ENCODE measurements around the gene BCAS1. TPM values are rescaled to one million over a fixed set of nuclear protein-coding genes. Genes with fewer than 3 reads are reported as not detected.

BCAS1 gene
- total and polyA plus RNA-seq, 12 donors, result 0.03 TPM; not detected in 11

GRCh38 chr20:53918949-53919361, 151.4 kb downstream of the BCAS1 start:
- ATAC-seq (no peak), DNase-seq (no peak)
- TF ChIP-seq, protein P1, sequence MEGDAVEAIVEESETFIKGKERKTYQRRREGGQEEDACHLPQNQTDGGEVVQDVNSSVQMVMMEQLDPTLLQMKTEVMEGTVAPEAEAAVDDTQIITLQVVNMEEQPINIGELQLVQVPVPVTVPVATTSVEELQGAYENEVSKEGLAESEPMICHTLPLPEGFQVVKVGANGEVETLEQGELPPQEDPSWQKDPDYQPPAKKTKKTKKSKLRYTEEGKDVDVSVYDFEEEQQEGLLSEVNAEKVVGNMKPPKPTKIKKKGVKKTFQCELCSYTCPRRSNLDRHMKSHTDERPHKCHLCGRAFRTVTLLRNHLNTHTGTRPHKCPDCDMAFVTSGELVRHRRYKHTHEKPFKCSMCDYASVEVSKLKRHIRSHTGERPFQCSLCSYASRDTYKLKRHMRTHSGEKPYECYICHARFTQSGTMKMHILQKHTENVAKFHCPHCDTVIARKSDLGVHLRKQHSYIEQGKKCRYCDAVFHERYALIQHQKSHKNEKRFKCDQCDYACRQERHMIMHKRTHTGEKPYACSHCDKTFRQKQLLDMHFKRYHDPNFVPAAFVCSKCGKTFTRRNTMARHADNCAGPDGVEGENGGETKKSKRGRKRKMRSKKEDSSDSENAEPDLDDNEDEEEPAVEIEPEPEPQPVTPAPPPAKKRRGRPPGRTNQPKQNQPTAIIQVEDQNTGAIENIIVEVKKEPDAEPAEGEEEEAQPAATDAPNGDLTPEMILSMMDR (IDR thresholded peaks at IDR 0.05), result no peak
- intact Hi-C loops (cut with DNase I), result loop anchor here in 2 of 10 donors (5.0 to 10.0 kb wide), 3 partner anchors 174 to 342 kb away; partner anchors contain the start of gene ZNF217 (in 1 of the 2)
- WGBS, 2 donors, result 76 to 81% methylated on average over 11 of the region's 11 CpGs
- no peak overlapping the region for H3K4me3 ChIP-seq
- H3K4me1 ChIP-seq, result peaks cover 5 to 68% (median 46%) of the 10 kb centered on the region in 9 donors
- no peaks in the 10 kb centered on the region for H3K27me3 ChIP-seq
- H3K27ac ChIP-seq, result no peak overlapping the region
- no peaks in the 10 kb centered on the region for H3K9me3 ChIP-seq
- no peaks in the 10 kb centered on the region for H3K36me3 ChIP-seq

GRCh38 chr20:53918020-53918311, 152.4 kb downstream of the BCAS1 start:
- H3K4me1 ChIP-seq, result peaks cover 5 to 62% (median 36%) of the 10 kb centered on the region in 9 donors
- ATAC-seq (no peak), DNase-seq (no peak)
- H3K4me3 ChIP-seq, result no peak overlapping the region
- TF ChIP-seq, protein P1 (IDR thresholded peaks at IDR 0.05), result no peak
- intact Hi-C loops (cut with DNase I), result loop anchor here in 2 of 10 donors (5.0 to 10.0 kb wide), 3 partner anchors 173 to 341 kb away; partner anchors contain the start of gene ZNF217 (in 1 of the 2)
- H3K9me3 ChIP-seq, result no peaks in the 10 kb centered on the region
- H3K27ac ChIP-seq, result peak overlapping the region in 9 of 10 donors; percentile 69 to 97 (median 90)
- H3K36me3 ChIP-seq, result no peaks in the 10 kb centered on the region
- no peaks in the 10 kb centered on the region for H3K27me3 ChIP-seq

DNA sequence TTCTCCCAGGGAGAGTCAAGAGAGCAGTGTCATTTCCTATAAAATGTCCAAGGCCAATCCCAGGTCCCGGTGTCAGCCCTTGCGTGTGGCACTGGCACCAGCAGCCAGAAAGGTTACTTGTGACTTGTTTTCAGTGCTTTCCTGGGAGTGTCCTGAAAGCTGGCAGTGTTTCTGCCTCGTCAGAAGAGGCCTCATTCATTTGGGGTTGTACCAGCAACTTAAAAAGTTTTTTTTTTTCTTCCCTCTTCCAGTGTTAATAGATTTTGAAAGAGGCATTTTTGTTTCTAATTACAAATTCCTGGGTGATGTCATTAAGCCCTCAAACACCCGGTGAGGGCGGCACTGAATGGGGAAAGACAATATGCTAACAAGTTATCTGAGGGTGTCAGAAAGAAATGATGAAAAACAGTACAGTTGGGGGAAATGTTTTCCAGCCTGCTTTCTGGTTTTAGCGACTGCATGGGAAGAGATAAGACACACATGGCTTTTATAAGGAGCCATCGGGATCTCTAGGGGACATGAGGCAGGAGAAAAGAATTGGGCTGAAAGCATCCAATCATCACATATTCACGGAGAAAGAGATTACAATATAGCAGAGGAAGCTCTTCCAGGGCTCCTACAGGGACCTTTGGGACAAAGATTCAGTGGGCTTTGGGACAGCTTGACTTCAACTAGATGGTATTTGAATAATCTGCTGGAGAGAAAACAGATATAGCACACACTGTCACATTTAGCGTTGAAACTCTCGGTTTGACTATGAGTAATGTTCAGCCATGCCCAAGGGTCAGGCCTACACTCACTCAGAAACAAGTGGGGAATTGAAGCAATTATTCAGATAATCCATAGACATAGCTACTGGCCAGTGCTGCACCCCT, 153.0 kb downstream of the BCAS1 start:
- Histone ChIP-seq H3K36me3 (no peaks in the 10 kb centered on the region), H3K4me1 (peaks cover 5 to 56% (median 33%) of the 10 kb centered on the region in 9 donors), H3K4me3 (no peak overlapping the region), H3K27ac (peak overlapping the region; percentile 17 to 97 (median 89)), H3K27me3 (no peaks in the 10 kb centered on the region), H3K9me3 (no peaks in the 10 kb centered on the region)
- peak; percentile 32 to 69 (median 54) for ATAC-seq
- 13 to 19% methylated on average over 10 of the region's 10 CpGs for WGBS, 2 donors
- TF ChIP-seq, protein P1 (IDR thresholded peaks at IDR 0.05), result no peak
- intact Hi-C loops (cut with DNase I), result loop anchor here in 4 of 10 donors (2.0 to 10.0 kb wide), 5 partner anchors 19 to 340 kb away; partner anchors contain the start of gene ZNF217 (in 1 of the 4)
- peak; percentile 44 to 56 for DNase-seq

GRCh38 chr20:53916173-53916512, 154.3 kb downstream of the BCAS1 start:
- Histone ChIP-seq H3K27me3 (no peaks in the 10 kb centered on the region), H3K27ac (peak overlapping the region; percentile 65 to 97 (median 89)), H3K4me1 (peaks cover 5 to 46% (median 33%) of the 10 kb centered on the region in 9 donors), H3K36me3 (no peaks in the 10 kb centered on the region), H3K9me3 (no peaks in the 10 kb centered on the region), H3K4me3 (peak overlapping the region in 8 of 10 donors; percentile 50 to 76 (median 64))
- intact Hi-C loops (cut with DNase I), result loop anchor here in 5 of 10 donors (1.0 to 10.0 kb wide), 6 partner anchors 21 to 339 kb away; partner anchors contain the start of gene ZNF217 (in 1 of the 5)
- WGBS, 2 donors, result 73 to 77% methylated on average over 2 of the region's 2 CpGs
- ATAC-seq (peak; percentile 1 to 26 (median 7)), DNase-seq (no peak)
- TF ChIP-seq, protein P1 (IDR thresholded peaks at IDR 0.05), result no peak
